ENCODE measurements around the gene TM9SF3. TPM values are rescaled to one million over a fixed set of nuclear protein-coding genes. Genes with fewer than 3 reads are reported as not detected.

The TM9SF3 gene
- 31.7 TPM for polyA plus RNA-seq

DNA sequence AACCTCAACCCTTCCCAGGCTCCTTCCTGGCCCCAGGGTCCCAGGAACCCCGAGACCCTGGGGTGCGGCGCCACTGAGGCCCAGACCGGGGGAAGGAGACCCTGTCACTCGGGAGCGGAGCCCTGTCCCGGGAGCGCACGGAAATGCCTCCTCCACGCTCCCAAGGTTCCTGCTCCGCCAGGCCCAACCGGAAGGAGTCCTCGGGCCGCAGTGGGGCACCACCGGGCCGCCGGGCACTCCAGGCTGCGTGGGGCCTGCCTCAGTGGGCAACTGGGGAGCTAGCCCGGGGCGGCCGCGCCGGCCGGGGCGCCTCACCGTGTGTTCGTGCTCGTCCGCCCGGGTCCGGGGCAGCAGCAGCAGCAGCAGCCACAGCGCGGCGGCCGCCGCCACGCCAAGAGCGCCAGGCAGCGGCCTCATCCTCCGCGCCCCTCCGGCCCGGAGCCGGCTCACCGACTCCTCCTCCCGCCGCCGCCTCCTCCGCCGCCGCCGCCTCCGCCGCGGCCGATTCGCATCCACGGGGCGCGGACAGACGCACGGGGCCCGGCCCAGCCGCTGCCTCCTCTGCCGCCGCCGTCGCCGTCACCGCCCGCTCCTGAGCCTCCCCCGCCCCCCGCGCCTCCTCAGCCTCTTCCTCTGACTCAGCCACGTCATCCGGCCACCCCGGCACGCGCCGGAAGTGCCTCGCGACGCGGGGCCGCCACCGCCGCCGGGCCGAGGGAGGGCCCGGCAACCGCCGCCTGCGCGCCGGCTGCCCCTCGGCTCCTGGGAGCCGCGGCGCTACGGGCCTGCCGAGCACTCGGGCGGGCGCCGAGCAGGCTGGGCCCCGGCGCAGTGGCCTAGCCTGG is at the start of gene TM9SF3:
Gene TM9SF3 (minus strand): TSS at position 594 of the 845 bp plus-strand sequence. CDS start 177 bp downstream, at position 417.
- Mint-ChIP-seq H3K36me3 (no peaks in the 10 kb centered on the region), H3K4me1 (peaks cover 26 to 37% (median 35%) of the 10 kb centered on the region in 3 donors), H3K27ac (peak within 1 kb of the TSS; percentile 88 to 95 (median 90)), H3K4me3 (peak within 1 kb of the TSS; percentile 87 to 96 (median 94)), H3K27me3 (no peaks in the 10 kb centered on the region), H3K9me3 (no peaks in the 10 kb centered on the region)

GRCh38 chr10:96636551-96636950 is 49.7 kb upstream of the TM9SF3 start:
- peak overlapping the region in 1 of 4 donors; percentile 25 for H3K4me3 Mint-ChIP-seq
- no peaks in the 10 kb centered on the region for H3K27me3 Mint-ChIP-seq
- peaks cover 2% of the 10 kb centered on the region for H3K36me3 Mint-ChIP-seq
- no peaks in the 10 kb centered on the region for H3K9me3 Mint-ChIP-seq
- H3K27ac Mint-ChIP-seq = peak overlapping the region in 2 of 3 donors; percentile 9 to 46
- peaks cover 4 to 22% (median 21%) of the 10 kb centered on the region in 3 donors for H3K4me1 Mint-ChIP-seq

- Mint-ChIP-seq H3K36me3 (peaks cover 2% of the 10 kb centered on the region), H3K4me1 (peaks cover 5 to 12% (median 8%) of the 10 kb centered on the region in 3 donors), H3K9me3 (no peaks in the 10 kb centered on the region)
Measured at GRCh38 chr10:96632974-96633710, 46.3 kb upstream of the TM9SF3 start.

DNA sequence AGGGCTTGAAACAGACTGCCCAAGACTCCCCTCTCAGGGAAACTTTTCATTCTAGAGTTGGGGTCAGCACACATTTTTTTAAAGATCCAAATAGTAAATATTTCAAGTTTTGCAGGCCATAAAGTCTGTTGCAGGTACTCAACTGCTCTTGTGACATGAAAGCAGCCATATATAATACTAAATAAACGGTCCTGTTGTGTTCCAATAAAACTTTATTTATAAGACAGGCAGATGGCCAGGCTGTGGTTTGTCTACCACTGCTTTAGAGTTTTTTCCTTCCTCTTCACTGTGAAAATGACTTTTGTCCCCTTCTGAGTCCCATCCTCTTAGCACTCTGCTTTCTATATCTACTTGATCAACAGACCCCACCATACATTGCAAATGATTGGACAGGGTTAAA is 40.5 kb upstream of the TM9SF3 start:
- H3K27ac Mint-ChIP-seq = peak overlapping the region in 1 of 3 donors; percentile 2
- H3K36me3 Mint-ChIP-seq = peaks cover 4% of the 10 kb centered on the region
- H3K27me3 Mint-ChIP-seq = no peaks in the 10 kb centered on the region
- H3K9me3 Mint-ChIP-seq = no peaks in the 10 kb centered on the region
- H3K4me1 Mint-ChIP-seq = peaks cover 0 to 4% (median 2%) of the 10 kb centered on the region in 3 donors
- no peak overlapping the region for H3K4me3 Mint-ChIP-seq

More at GRCh38 chr10:96632974-96633710, 46.3 kb upstream of the TM9SF3 start:
- H3K27me3 Mint-ChIP-seq = no peaks in the 10 kb centered on the region
- H3K27ac Mint-ChIP-seq = peak overlapping the region in 2 of 3 donors; percentile 24 to 32
- H3K4me3 Mint-ChIP-seq = no peak overlapping the region

DNA sequence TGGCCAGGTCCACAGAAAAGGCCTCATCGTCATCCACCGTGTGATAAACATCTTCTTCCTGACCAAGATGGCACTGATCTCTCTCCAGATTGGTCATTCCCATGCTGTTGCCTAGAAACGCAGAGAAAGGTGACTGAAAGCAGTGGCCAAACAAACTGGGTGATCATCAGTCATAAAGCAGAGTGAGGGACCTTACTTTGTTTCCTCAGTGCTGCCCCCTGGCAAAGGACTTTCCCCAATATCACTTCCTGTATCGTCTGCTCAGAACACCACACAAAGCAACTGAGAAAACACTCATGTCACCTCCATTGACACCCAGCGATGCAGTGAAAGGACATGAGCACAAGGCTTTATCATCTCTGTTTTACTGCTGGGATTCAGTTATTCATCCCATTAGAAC is 40.0 kb upstream of the TM9SF3 start:
- no peaks in the 10 kb centered on the region for H3K9me3 Mint-ChIP-seq
- peaks cover 0 to 3% (median 2%) of the 10 kb centered on the region in 3 donors for H3K4me1 Mint-ChIP-seq
- no peaks in the 10 kb centered on the region for H3K27me3 Mint-ChIP-seq
- no peak overlapping the region for H3K4me3 Mint-ChIP-seq
- peak overlapping the region in 1 of 3 donors; percentile 2 for H3K27ac Mint-ChIP-seq
- peaks cover 3% of the 10 kb centered on the region for H3K36me3 Mint-ChIP-seq

DNA sequence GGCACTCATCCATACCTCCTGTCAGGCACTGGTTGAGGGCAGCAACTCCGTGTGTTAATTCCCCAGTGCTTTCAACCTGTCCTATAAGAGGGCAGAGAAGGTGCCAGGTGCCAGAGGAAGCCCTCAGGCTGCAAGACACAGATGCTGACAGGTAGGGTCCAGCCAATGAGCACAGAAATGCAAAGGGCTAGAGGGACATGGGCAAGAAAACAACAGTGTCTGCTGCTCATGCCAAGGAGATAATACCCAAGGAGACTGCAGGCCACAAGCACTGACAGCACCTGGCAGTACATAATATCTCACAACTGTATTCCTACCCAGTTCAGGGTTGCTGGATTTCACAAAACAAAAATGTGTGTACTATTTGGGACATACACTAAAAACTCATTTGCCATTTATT is 38.4 kb upstream of the TM9SF3 start:
- H3K9me3 Mint-ChIP-seq = no peaks in the 10 kb centered on the region
- no peak overlapping the region for H3K27ac Mint-ChIP-seq
- H3K27me3 Mint-ChIP-seq = no peaks in the 10 kb centered on the region
- no peak overlapping the region for H3K4me3 Mint-ChIP-seq
- no peaks in the 10 kb centered on the region for H3K4me1 Mint-ChIP-seq
- H3K36me3 Mint-ChIP-seq = peaks cover 3% of the 10 kb centered on the region

DNA sequence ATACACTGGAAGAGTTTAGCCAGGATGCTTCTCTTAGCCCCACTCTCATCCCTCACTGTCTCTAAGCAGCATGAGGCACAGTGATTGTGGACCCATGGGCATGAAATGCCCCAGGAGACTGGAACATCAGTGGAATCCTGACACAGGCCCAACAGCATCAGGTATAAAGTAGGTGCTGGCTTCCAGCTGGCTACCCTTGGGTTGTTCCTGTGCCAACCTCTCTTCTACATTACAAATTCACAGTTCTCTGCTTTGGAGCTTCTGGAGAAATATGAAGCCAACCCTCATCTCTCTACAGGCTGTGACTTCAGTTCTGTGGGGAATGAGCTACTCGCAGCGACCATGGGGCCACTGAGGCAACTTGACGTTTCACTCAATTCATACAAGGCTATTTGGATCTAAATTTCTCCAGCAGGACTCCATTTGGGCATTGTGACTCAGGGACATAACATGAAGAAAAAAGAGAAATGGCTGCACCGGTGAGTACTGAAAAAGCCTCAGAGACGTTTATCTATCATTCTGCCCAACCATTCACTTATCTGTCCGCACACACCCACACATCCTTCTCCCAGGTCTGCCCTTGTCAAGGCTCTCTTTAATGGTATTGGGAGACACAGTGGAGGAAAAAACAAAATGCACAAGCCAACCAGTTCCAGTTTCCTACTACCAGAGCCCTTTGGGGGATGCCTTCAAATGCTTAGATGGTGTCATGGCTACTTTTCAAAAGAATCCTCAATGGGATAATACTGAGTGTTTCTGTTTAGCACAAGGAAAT is 35.4 kb upstream of the TM9SF3 start:
- Mint-ChIP-seq H3K36me3 (peaks cover 4% of the 10 kb centered on the region), H3K4me1 (peaks cover 0 to 3% (median 0%) of the 10 kb centered on the region in 3 donors), H3K27ac (no peak overlapping the region), H3K27me3 (no peaks in the 10 kb centered on the region), H3K9me3 (no peaks in the 10 kb centered on the region), H3K4me3 (no peak overlapping the region)

DNA sequence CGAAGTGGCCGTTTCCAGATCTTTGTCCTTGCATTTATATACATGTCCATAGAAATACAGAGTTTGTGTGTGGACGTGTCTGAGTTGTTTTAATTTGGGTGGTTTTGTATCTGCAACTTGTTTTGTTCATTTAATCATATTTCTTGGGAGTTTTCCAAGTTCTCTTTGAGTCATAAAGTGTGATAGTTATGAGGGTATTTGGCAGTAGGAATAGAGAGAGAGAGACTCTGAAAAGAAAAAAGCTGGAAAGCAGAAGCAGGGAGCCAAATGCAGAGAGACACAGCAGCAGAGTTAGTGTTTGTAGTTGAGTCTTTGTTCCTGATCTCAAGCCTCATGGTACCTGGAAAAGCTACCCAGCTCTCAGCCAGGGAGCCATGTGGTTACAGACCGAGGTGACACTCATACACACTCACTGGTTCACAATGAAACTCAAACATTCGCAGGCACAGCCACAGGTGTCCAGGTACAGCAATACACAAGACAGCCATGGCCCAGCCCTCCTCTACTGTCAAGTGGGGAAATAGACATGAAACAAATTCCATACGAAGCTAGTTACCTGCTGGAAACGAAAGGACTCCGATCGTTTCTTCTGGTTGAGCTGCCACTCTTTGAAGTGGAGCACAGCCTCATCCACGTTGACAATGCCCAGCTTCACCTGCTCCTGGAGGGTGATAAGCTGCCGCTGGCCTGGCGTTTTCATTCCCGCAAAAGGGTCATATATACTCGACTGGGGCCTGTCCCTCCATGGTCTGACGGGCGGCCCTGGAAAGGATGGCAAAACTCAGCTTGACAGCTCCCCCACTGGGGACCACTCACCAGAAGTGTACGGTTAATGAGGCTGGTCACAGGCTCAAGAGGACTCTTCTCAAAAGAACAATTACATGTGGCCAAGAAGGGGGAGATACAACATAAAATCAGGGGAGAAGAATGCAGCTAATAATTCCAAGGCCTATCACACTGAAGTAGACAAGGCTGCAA is 33.3 kb upstream of the TM9SF3 start:
- Mint-ChIP-seq H3K36me3 (peaks cover 4% of the 10 kb centered on the region), H3K4me1 (peaks cover 0 to 3% (median 0%) of the 10 kb centered on the region in 3 donors), H3K4me3 (no peak overlapping the region), H3K27ac (peak overlapping the region; percentile 67 to 88 (median 84)), H3K9me3 (no peaks in the 10 kb centered on the region), H3K27me3 (no peaks in the 10 kb centered on the region)

GRCh38 chr10:96619120-96619519 is 32.3 kb upstream of the TM9SF3 start:
- Mint-ChIP-seq H3K36me3 (peaks cover 4% of the 10 kb centered on the region), H3K4me3 (no peak overlapping the region), H3K4me1 (peaks cover 0 to 3% (median 0%) of the 10 kb centered on the region in 3 donors), H3K9me3 (no peaks in the 10 kb centered on the region), H3K27ac (peak overlapping the region in 1 of 3 donors; percentile 88), H3K27me3 (no peaks in the 10 kb centered on the region)

DNA sequence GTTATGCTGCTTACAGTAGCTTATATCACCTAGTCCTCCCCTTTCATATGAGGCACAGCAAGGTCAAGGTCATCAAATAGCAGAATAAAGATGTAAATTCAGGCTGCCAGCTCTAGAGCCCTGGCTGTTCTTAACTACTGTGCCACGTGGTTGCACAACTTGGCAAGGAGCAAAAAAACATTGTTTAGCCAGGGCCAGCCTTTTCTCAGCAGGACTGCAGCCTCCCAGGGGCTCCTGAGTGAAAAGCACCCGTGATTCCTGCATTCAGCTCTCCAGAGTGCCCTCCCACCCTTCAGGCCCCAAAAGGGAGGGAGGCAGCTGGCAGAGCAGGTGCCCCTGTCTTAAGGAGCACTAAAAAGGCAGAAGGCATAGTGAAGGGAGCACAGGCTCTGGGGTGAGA is 31.8 kb upstream of the TM9SF3 start:
- Mint-ChIP-seq H3K27ac (no peak overlapping the region), H3K4me3 (no peak overlapping the region), H3K4me1 (peaks cover 0 to 3% (median 0%) of the 10 kb centered on the region in 3 donors), H3K36me3 (peaks cover 2% of the 10 kb centered on the region), H3K27me3 (no peaks in the 10 kb centered on the region), H3K9me3 (no peaks in the 10 kb centered on the region)

DNA sequence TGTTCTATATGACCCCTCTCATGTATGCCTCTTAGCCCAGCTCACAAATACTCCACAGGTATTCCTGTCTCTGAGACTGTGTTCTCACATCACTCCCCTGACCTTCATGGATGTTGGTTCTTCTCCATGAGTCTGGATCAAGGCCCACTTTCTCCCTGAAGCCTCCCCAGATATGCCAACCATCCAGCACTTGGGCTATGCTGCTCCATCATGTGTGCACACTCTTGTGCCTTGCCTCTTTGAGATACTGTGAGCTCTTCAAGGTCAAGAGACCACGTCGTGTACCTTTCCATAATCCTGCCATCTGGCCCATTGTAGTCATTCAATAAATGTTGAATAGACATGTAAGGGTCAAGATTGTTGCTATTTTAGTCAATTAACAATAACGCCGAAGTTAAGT is 30.1 kb upstream of the TM9SF3 start:
- H3K27ac Mint-ChIP-seq = peak overlapping the region in 2 of 3 donors; percentile 22 to 78
- peaks cover 2% of the 10 kb centered on the region for H3K36me3 Mint-ChIP-seq

GRCh38 chr10:96614515-96614914 is 27.7 kb upstream of the TM9SF3 start:
- H3K36me3 Mint-ChIP-seq = no peaks in the 10 kb centered on the region
- peak overlapping the region in 1 of 3 donors; percentile 55 for H3K27ac Mint-ChIP-seq
- no peaks in the 10 kb centered on the region for H3K9me3 Mint-ChIP-seq

More for the DNA sequence above, 30.1 kb upstream of the TM9SF3 start:
- H3K4me1 Mint-ChIP-seq = peaks cover 0 to 3% (median 3%) of the 10 kb centered on the region in 3 donors
- no peaks in the 10 kb centered on the region for H3K27me3 Mint-ChIP-seq
- H3K4me3 Mint-ChIP-seq = no peak overlapping the region
- no peaks in the 10 kb centered on the region for H3K9me3 Mint-ChIP-seq

DNA sequence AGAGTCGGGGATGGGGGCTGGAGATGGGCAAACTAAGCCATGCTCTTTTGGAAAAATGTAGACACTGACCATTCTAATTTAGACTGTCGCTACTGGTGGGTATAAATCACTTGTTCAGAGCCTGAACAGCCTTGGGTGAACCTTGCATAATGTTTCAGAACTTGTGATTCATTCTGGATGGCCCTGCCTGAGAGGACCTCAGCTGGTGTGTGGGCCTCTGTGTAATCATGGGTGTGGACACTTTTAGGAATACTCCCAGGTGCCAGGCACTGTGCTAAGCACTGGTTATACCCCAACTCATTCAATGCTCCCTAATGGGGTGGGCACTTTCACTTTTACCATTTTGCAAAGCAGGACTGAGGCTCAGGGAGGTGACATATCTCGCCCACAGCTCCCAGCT is 26.8 kb upstream of the TM9SF3 start:
- peaks cover 0 to 3% (median 0%) of the 10 kb centered on the region in 3 donors for H3K4me1 Mint-ChIP-seq
- H3K9me3 Mint-ChIP-seq = no peaks in the 10 kb centered on the region
- H3K27ac Mint-ChIP-seq = no peak overlapping the region
- H3K27me3 Mint-ChIP-seq = no peaks in the 10 kb centered on the region
- no peak overlapping the region for H3K4me3 Mint-ChIP-seq
- no peaks in the 10 kb centered on the region for H3K36me3 Mint-ChIP-seq

More at GRCh38 chr10:96614515-96614914, 27.7 kb upstream of the TM9SF3 start:
- no peaks in the 10 kb centered on the region for H3K27me3 Mint-ChIP-seq
- peaks cover 0 to 3% (median under 1%) of the 10 kb centered on the region in 3 donors for H3K4me1 Mint-ChIP-seq
- no peak overlapping the region for H3K4me3 Mint-ChIP-seq

Data from IgD-negative memory B cell (primary cell).